Naive thymus-derived CD4-positive, alpha-beta T cell (primary cell): ENCODE results near the gene GNB5. TPM values are rescaled to one million over a fixed set of nuclear protein-coding genes. Genes with fewer than 3 reads are reported as not detected.

Source experiments
- ATAC-seq: fragments of 150-1000 bp; cut with Tn5 transposase; 2 replicates; pipeline ENCODE4 v1.10.0; 2021; ENCODE audit warnings: mild to moderate bottlenecking, moderate library complexity
- CTCF ChIA-PET: fragments of 350-600 bp; sonication (Branson Sonifier 250); formaldehyde crosslinking; loops from one replicate; lab custom pipeline; 2021; ENCODE audit warnings: antibody characterized with exemption; lab: Charles Lee
- POLR2A ChIA-PET: fragments of 350-600 bp; sonication (Branson Sonifier 250); formaldehyde crosslinking; loops from one replicate; lab custom pipeline; 2021; ENCODE audit warnings: antibody characterized with exemption, inconsistent platforms; lab: Charles Lee
- DNase-seq, 9 donors: peaks; one replicate each; pipeline versions ENCODE4 v3.0.0 to v3.0.0-alpha.2; 2020 to 2022; ENCODE audit warnings: mixed read lengths in 1 of 9
- H3K27ac ChIP-seq: one replicate; pipeline ENCODE4 v1.7.0; 2013; ENCODE audit warnings: mild to moderate bottlenecking, low read depth, low read length, moderate library complexity
- H3K27me3 ChIP-seq, 2 donors: one replicate each; pipeline ENCODE4 v1.7.0; 2013; ENCODE audit warnings: low read length in 2 of 2, mild to moderate bottlenecking in 2 of 2, moderate library complexity in 2 of 2; ENCODE audit not compliant: control insufficient read depth in 2 of 2, insufficient read depth in 2 of 2
- H3K36me3 ChIP-seq, 3 experiments: 1 replicate in 2 of 3; 2 replicates in 1 of 3; pipeline ENCODE4 v1.7.0; 2013; ENCODE audit warnings: low read length in 3 of 3, mild to moderate bottlenecking in 3 of 3, moderate library complexity in 1 of 3; ENCODE audit not compliant: insufficient read depth in 3 of 3, control insufficient read depth in 2 of 3
- H3K4me1 ChIP-seq, 2 donors: one replicate each; pipeline ENCODE4 v1.7.0; 2013; ENCODE audit warnings: low read length in 2 of 2, mild to moderate bottlenecking in 2 of 2, moderate library complexity in 1 of 2; ENCODE audit not compliant: control insufficient read depth in 2 of 2, insufficient read depth in 2 of 2
- H3K4me3 ChIP-seq: 2 replicates; pipeline ENCODE4 v1.7.0; 2013; ENCODE audit warnings: mild to moderate bottlenecking, low read length
- H3K9me3 ChIP-seq, 3 experiments: 1 replicate in 2 of 3; 2 replicates in 1 of 3; pipeline ENCODE4 v1.7.0; 2013; ENCODE audit warnings: low read length in 3 of 3; ENCODE audit not compliant: control insufficient read depth in 2 of 3
- H3K27ac Mint-ChIP-seq, 9 donors: one replicate each; pipeline ENCODE4 v1.8.0; 2020 to 2022; ENCODE audit warnings: mixed read lengths in 9 of 9, mild to moderate bottlenecking in 8 of 9, moderate library complexity in 5 of 9, inconsistent platforms in 2 of 9
- H3K27me3 Mint-ChIP-seq, 5 donors: one replicate each; pipeline ENCODE4 v1.8.0; 2021 to 2022; ENCODE audit warnings: mixed read lengths in 5 of 5, mild to moderate bottlenecking in 1 of 5
- H3K36me3 Mint-ChIP-seq, 5 donors: one replicate each; pipeline ENCODE4 v1.8.0; 2020 to 2022; ENCODE audit warnings: mixed read lengths in 5 of 5, mild to moderate bottlenecking in 3 of 5, inconsistent platforms in 1 of 5
- H3K4me1 Mint-ChIP-seq, 7 donors: one replicate each; pipeline ENCODE4 v1.8.0; 2020 to 2022; ENCODE audit warnings: mixed read lengths in 7 of 7, mild to moderate bottlenecking in 3 of 7, inconsistent platforms in 1 of 7
- H3K4me3 Mint-ChIP-seq, 10 donors: one replicate each; pipeline ENCODE4 v1.8.0; 2020 to 2022; ENCODE audit warnings: mild to moderate bottlenecking in 10 of 10, mixed read lengths in 10 of 10, moderate library complexity in 6 of 10, inconsistent platforms in 2 of 10
- H3K9me3 Mint-ChIP-seq, 11 donors: one replicate each; pipeline ENCODE4 v1.8.0; 2020 to 2022; ENCODE audit warnings: mixed read lengths in 11 of 11, mild to moderate bottlenecking in 4 of 11, inconsistent platforms in 1 of 11, moderate library complexity in 1 of 11
- intact Hi-C, 2 donors: fragments of 100-400 bp; cut with micrococcal nuclease; formaldehyde crosslinking; loops; one replicate each; pipeline ENCODE4 v1.15.1; 2023
- polyA plus RNA-seq, 2 donors: library from polyadenylated mRNA; unstranded; fragments of 300-500 nt; fragmentation: Illumina TruSeq; gene quantifications; one replicate each; pipeline ENCODE4 v1.2.3, GENCODE V29; 2021
- total RNA-seq, 6 experiments: library from RNA in 5 of 6; stranded (reverse) in 5 of 6; gene quantifications; 1 replicate in 5 of 6; 2 replicates in 1 of 6; pipeline ENCODE4 v1.2.3 and lab custom pipeline; 2021 to 2026

The GNB5 gene
- total and polyA plus RNA-seq, 7 experiments from 2014 or later = 35.1 to 80.0 (median 49.0) TPM

GRCh38 chr15:52143873-52144272 lies 47.3 kb downstream of the GNB5 start:
- ChIA-PET CTCF (interaction anchor here (0.7 kb wide), 1 partner anchor 263 kb away, joined by 3 read pairs; no protein-coding TSS in a partner anchor), POLR2A (no interaction called here)
- Mint-ChIP-seq H3K36me3 (peaks cover 13 to 72% (median 31%) of the 10 kb centered on the region in 5 donors), H3K27ac (no peak overlapping the region), H3K4me3 (no peak overlapping the region), H3K27me3 (no peaks in the 10 kb centered on the region), H3K9me3 (no peaks in the 10 kb centered on the region), H3K4me1 (peaks cover 0 to 10% (median 5%) of the 10 kb centered on the region in 7 donors)
- intact Hi-C loops = loop anchor here (5.0 kb wide), 1 partner anchor 83 kb away; no protein-coding TSS in a partner anchor
- Histone ChIP-seq H3K9me3 (no peaks in the 10 kb centered on the region), H3K4me1 (no peaks in the 10 kb centered on the region), H3K27me3 (no peaks in the 10 kb centered on the region), H3K4me3 (no peak overlapping the region), H3K36me3 (peaks cover 12 to 76% (median 13%) of the 10 kb centered on the region in 3 experiments), H3K27ac (no peak overlapping the region)
- DNase-seq = no peak
- no peak for ATAC-seq

- Mint-ChIP-seq H3K9me3 (no peaks in the 10 kb centered on the region), H3K4me1 (peaks cover 8 to 27% (median 22%) of the 10 kb centered on the region in 7 donors), H3K36me3 (peaks cover 8 to 56% (median 23%) of the 10 kb centered on the region in 5 donors), H3K4me3 (no peak overlapping the region), H3K27me3 (no peaks in the 10 kb centered on the region), H3K27ac (peak overlapping the region in 1 of 9 donors; percentile 34)
- ChIA-PET POLR2A (interaction anchor here (1.1 kb wide), 1 partner anchor 40 kb away, joined by 3 read pairs; no protein-coding TSS in a partner anchor), CTCF (interaction anchor here (1.2 to 1.5 kb wide), 2 partner anchors 69 to 159 kb away, joined by 3 to 4 read pairs; no protein-coding TSS in a partner anchor)
- Histone ChIP-seq H3K27ac (no peak overlapping the region), H3K27me3 (no peaks in the 10 kb centered on the region), H3K36me3 (peaks cover 0 to 54% (median 8%) of the 10 kb centered on the region in 3 experiments), H3K4me1 (peaks cover 12% of the 10 kb centered on the region in 2 donors), H3K4me3 (no peak overlapping the region), H3K9me3 (no peaks in the 10 kb centered on the region)
- ATAC-seq (no peak), DNase-seq (no peak)
- intact Hi-C loops = loop anchor here (1.0 to 5.0 kb wide), 3 partner anchors 68 to 158 kb away; no protein-coding TSS in a partner anchor
These were observed 50.5 kb downstream of the GNB5 start for GRCh38 chr15:52140646-52141045.

DNA sequence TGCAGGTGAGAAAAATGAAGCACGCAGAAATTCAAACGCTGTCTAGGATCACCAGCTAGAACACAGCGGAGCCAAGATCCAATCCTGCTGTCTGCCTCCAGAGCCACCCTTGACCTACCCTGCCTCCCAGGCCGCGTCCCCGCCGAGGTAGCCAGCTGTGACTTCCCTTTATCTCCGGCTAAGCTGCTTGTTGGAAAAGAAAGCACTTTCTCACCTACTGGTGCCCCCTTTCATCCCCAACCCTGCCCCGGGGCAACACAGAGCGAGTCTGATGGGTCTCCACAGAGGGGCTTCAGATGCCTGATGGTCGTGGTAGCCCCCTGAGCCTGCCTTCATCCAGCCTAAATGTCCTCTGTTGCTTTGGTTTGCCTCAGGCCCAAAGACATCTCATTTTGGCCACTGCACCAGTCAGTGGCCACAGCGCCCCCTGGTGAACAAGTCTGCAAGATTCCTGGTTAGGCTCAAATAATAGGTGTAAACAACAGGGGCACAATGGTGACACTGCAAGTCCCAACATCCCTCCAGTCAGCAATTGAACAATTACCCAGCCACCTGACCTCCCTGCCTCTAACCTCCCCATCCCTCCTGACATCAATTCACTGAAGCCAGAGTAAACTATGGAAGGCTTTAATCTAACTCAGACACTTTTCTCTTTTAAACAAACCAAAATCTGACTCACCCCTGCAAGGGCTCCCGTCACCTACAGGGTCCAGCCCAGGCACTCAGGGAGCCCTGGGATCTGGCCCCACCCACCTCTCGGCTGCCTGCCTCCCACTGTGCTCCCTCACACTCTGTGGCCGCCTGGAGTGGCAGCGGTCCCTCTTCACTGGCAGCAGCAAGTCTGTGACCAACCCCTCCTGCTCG lies 51.4 kb downstream of the GNB5 start:
- Mint-ChIP-seq H3K36me3 (peaks cover 6 to 57% (median 22%) of the 10 kb centered on the region in 5 donors), H3K9me3 (no peaks in the 10 kb centered on the region), H3K4me3 (no peak overlapping the region), H3K4me1 (peaks cover 8 to 29% (median 22%) of the 10 kb centered on the region in 7 donors), H3K27ac (peak overlapping the region in 3 of 9 donors; percentile 20 to 65 (median 63)), H3K27me3 (no peaks in the 10 kb centered on the region)
- intact Hi-C loops = loop anchor here (1.0 to 5.0 kb wide), 3 partner anchors 68 to 158 kb away; no protein-coding TSS in a partner anchor
- DNase-seq (peak; percentile 17 to 70 (median 49)), ATAC-seq (peak; percentile 71)
- Histone ChIP-seq H3K27ac (no peak overlapping the region), H3K9me3 (no peaks in the 10 kb centered on the region), H3K36me3 (peaks cover 0 to 53% (median 8%) of the 10 kb centered on the region in 3 experiments), H3K27me3 (no peaks in the 10 kb centered on the region), H3K4me1 (peaks cover 13 to 14% of the 10 kb centered on the region in 2 donors), H3K4me3 (no peak overlapping the region)
- CTCF ChIA-PET = interaction anchor here (0.8 to 1.5 kb wide), 5 partner anchors 16 to 158 kb away, joined by 3 to 6 read pairs (median 4); no protein-coding TSS in a partner anchor
- POLR2A ChIA-PET = interaction anchor here (1.1 kb wide), 1 partner anchor 40 kb away, joined by 3 read pairs; no protein-coding TSS in a partner anchor

- POLR2A ChIA-PET = interaction anchor here (0.9 to 3.7 kb wide), 2 partner anchors 42 to 47 kb away, joined by 3 to 11 read pairs; no protein-coding TSS in a partner anchor
- peak overlapping the region in 6 of 9 donors; percentile 10 to 71 (median 50) for H3K27ac Mint-ChIP-seq
- H3K27me3 Mint-ChIP-seq = no peaks in the 10 kb centered on the region
- H3K4me1 Mint-ChIP-seq = peaks cover 8 to 29% (median 22%) of the 10 kb centered on the region in 7 donors
- H3K27me3 ChIP-seq = no peaks in the 10 kb centered on the region
- H3K4me3 Mint-ChIP-seq = peak overlapping the region in 1 of 10 donors; percentile 14
- CTCF ChIA-PET = interaction anchor here (0.6 to 1.4 kb wide), 3 partner anchors 71 to 108 kb away, joined by 3 to 4 read pairs (median 3); no protein-coding TSS in a partner anchor
- DNase-seq (no peak), ATAC-seq (peak; percentile 74)
- intact Hi-C loops = no loop called here
- no peaks in the 10 kb centered on the region for H3K9me3 ChIP-seq
- H3K36me3 ChIP-seq = peaks cover 0 to 51% (median 0%) of the 10 kb centered on the region in 3 experiments
- peaks cover 13 to 14% of the 10 kb centered on the region in 2 donors for H3K4me1 ChIP-seq
- H3K27ac ChIP-seq = no peak overlapping the region
- H3K9me3 Mint-ChIP-seq = peaks cover 0 to 2% (median 0%) of the 10 kb centered on the region in 11 donors
- H3K4me3 ChIP-seq = no peak overlapping the region
- peaks cover 8 to 54% (median 15%) of the 10 kb centered on the region in 5 donors for H3K36me3 Mint-ChIP-seq
These were observed 53.5 kb downstream of the GNB5 start for GRCh38 chr15:52137432-52138357.

GRCh38 chr15:52136442-52136980 lies 54.7 kb downstream of the GNB5 start:
- intact Hi-C loops = no loop called here
- DNase-seq (no peak), ATAC-seq (no peak)
- Histone ChIP-seq H3K4me3 (no peak overlapping the region), H3K27ac (no peak overlapping the region), H3K9me3 (no peaks in the 10 kb centered on the region), H3K4me1 (peaks cover 13 to 14% of the 10 kb centered on the region in 2 donors), H3K36me3 (peaks cover 0 to 52% (median 4%) of the 10 kb centered on the region in 3 experiments), H3K27me3 (no peaks in the 10 kb centered on the region)
- Mint-ChIP-seq H3K36me3 (peaks cover 12 to 55% (median 23%) of the 10 kb centered on the region in 5 donors), H3K27ac (peak overlapping the region in 6 of 9 donors; percentile 16 to 90 (median 71)), H3K27me3 (no peaks in the 10 kb centered on the region), H3K9me3 (peaks cover 0 to 3% (median 0%) of the 10 kb centered on the region in 11 donors), H3K4me1 (peaks cover 8 to 29% (median 22%) of the 10 kb centered on the region in 7 donors), H3K4me3 (peak overlapping the region in 3 of 10 donors; percentile 23 to 51 (median 48))
- ChIA-PET POLR2A (interaction anchor here (0.9 to 3.7 kb wide), 2 partner anchors 43 to 48 kb away, joined by 3 to 11 read pairs; no protein-coding TSS in a partner anchor), CTCF (interaction anchor here (1.4 kb wide), 1 partner anchor 72 kb away, joined by 3 read pairs; no protein-coding TSS in a partner anchor)
